ENCODE data around the gene AGTRAP. TPM values are rescaled to one million over a fixed set of nuclear protein-coding genes. Genes with fewer than 3 reads are reported as not detected.

Gene AGTRAP
- total and polyA plus RNA-seq, 2 donors (not counting 3 experiments of a cell fraction or from before 2014, with no cell fraction given), result 41.6 to 101 TPM

DNA sequence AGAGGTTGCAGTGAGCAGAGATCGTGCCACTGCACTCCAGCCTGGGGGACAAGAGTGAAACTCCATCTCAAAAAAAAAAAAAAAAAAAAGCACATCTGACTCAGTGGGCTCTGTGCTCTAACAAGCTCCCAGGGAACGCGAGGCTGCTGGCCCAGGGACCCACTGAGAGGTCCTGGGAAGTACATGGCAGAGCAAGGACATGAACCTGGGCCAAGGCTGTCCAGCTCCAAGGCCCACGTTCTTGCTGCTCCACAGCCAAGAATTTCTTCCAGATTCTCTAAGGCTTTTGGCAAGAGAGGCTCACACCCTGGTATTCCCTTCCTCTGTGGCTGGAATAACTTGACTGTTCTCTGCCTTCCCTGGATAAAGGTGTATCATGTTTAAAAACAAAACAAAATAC is 15.4 kb upstream of the AGTRAP start:
- BruUV-seq (replicated peaks), result no TSS peak
- no peak for DNase-seq (ENCODE audit: low read depth, low spot score)
- Histone ChIP-seq H3K4me1 (ENCODE audit: control insufficient read depth, extremely low read depth, insufficient read depth, low read length) (peaks cover 4% of the 10 kb centered on the region), H3K27me3 (ENCODE audit: control insufficient read depth in 2 of 2, insufficient read depth in 2 of 2, low read length in 2 of 2) (peaks cover 0 to 4% of the 10 kb centered on the region in 2 experiments), H4K20me1 (replicated peaks; ENCODE audit: control insufficient read depth, extremely low read depth, insufficient read depth, low read length) (no peaks in the 10 kb centered on the region), H3K9ac (replicated peaks; ENCODE audit: extremely low read depth, insufficient read depth, low read length) (no peak overlapping the region), H3K4me3 (replicated peaks in 1 of 3; ENCODE audit: insufficient read depth in 1 of 3, low read depth in 1 of 3, low read length in 3 of 3) (no peak overlapping the region), H3K36me3 (ENCODE audit: control insufficient read depth in 2 of 2, extremely low read depth in 1 of 2, insufficient read depth in 2 of 2, low read length in 2 of 2) (no peaks in the 10 kb centered on the region), H3K27ac (ENCODE audit: insufficient read depth, low read depth, low read length) (no peak overlapping the region), H3K9me3 (replicated peaks; ENCODE audit: control insufficient read depth, insufficient read depth, low read length) (no peaks in the 10 kb centered on the region), H3K9me1 (replicated peaks; ENCODE audit: control insufficient read depth, extremely low read depth, insufficient read depth, low read length) (no peaks in the 10 kb centered on the region), H3K79me2 (ENCODE audit: control insufficient read depth, insufficient read depth, low read length) (no peaks in the 10 kb centered on the region), H3K4me2 (ENCODE audit: insufficient read depth, low read length) (no peak overlapping the region), H2AFZ (ENCODE audit: low read depth, low read length) (no peak overlapping the region)
- ChIA-PET CTCF (interaction anchor here (0.9 to 9.8 kb wide), 7 partner anchors 12 to 75 kb away, joined by 3 to 170 read pairs (median 23); partner anchors contain the start of genes AGTRAP, FBXO2, FBXO44 and FBXO6), POLR2A (no interaction called here)
- TF ChIP-seq FOS (IDR thresholded peaks at IDR 0.05; ENCODE audit: borderline replicate concordance, insufficient read depth, low read length) (no peak), JUN (IDR thresholded peaks at IDR 0.05; ENCODE audit: borderline replicate concordance, insufficient read depth, insufficient read length, low read depth) (no peak), GATA2 (IDR thresholded peaks at IDR 0.05; ENCODE audit: insufficient read depth, insufficient read length, low read depth, low read length) (no peak), EZH2 (IDR thresholded peaks at IDR 0.05; ENCODE audit: borderline replicate concordance, low read depth, low read length, severe bottlenecking) (no peak), POLR2A (IDR thresholded peaks at IDR 0.05; ENCODE audit: low read depth, low read length) (no peak), POLR2AphosphoS5 (IDR thresholded peaks at IDR 0.05; ENCODE audit: insufficient read depth, low read depth, low read length) (no peak), MYC (IDR thresholded peaks at IDR 0.05; ENCODE audit: low read depth, low read length) (no peak)
- TF ChIP-seq, protein P1, sequence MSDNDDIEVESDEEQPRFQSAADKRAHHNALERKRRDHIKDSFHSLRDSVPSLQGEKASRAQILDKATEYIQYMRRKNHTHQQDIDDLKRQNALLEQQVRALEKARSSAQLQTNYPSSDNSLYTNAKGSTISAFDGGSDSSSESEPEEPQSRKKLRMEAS (IDR thresholded peaks at IDR 0.05; ENCODE audit: insufficient read depth, insufficient read length), result no peak
- TF ChIP-seq, protein P2, sequence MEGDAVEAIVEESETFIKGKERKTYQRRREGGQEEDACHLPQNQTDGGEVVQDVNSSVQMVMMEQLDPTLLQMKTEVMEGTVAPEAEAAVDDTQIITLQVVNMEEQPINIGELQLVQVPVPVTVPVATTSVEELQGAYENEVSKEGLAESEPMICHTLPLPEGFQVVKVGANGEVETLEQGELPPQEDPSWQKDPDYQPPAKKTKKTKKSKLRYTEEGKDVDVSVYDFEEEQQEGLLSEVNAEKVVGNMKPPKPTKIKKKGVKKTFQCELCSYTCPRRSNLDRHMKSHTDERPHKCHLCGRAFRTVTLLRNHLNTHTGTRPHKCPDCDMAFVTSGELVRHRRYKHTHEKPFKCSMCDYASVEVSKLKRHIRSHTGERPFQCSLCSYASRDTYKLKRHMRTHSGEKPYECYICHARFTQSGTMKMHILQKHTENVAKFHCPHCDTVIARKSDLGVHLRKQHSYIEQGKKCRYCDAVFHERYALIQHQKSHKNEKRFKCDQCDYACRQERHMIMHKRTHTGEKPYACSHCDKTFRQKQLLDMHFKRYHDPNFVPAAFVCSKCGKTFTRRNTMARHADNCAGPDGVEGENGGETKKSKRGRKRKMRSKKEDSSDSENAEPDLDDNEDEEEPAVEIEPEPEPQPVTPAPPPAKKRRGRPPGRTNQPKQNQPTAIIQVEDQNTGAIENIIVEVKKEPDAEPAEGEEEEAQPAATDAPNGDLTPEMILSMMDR (IDR thresholded peaks at IDR 0.05; ENCODE audit: extremely low read depth in 1 of 2, insufficient read depth in 1 of 2, low read depth in 1 of 2, low read length in 2 of 2), result no peak
- dilution Hi-C loops (cut with MboI; ENCODE audit: extremely low pct_ligation_motif_present, low sequenced_read_pairs) (no loop called here), intact Hi-C loops (cut with micrococcal nuclease) (no loop called here)
- FAIRE-seq, result no peak
